ENCODE results near the gene OR6B3. TPM values are rescaled to one million over a fixed set of nuclear protein-coding genes. Genes with fewer than 3 reads are reported as not detected.

OR6B3 gene
- total RNA-seq, 2 experiments from 2014 or later = not detected

DNA sequence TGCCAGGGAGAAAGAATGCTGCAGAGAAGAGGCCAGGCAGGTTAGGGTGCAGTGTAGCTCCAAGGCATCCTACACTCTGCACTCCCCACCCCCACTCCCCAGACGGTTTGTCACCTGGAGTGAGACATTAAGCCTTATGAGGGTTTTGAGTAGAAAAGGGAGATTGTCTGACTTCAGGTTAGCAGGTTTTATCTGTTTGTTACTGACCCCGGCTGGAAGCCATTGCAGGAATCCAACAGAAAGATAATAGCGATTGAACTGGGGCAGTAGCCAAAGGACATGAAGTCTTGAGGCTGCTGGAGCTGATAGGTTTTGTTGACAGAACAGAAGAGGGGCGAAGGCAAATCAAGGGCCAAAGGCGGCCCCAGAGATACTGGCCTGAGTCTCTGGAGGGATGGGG is 36.0 kb upstream of the OR6B3 start:
- Histone ChIP-seq H3K4me3 (ENCODE audit: low read depth, low read length, poor library complexity, severe bottlenecking) (no peak overlapping the region), H3K4me1 (ENCODE audit: insufficient read depth, low read length, poor library complexity, severe bottlenecking) (no peaks in the 10 kb centered on the region), H3K9me3 (ENCODE audit: low read length) (no peaks in the 10 kb centered on the region), H2AFZ (ENCODE audit: low read length) (no peak overlapping the region), H3K36me3 (ENCODE audit: insufficient read depth, low read length) (no peaks in the 10 kb centered on the region), H3K79me2 (ENCODE audit: insufficient read depth, low read depth, low read length) (no peaks in the 10 kb centered on the region), H3K4me2 (ENCODE audit: low read length) (no peak overlapping the region), H3K9me2 (ENCODE audit: insufficient read depth, low read length) (no peaks in the 10 kb centered on the region), H3K27ac (ENCODE audit: low read depth, low read length, poor library complexity, severe bottlenecking) (no peak overlapping the region), H4K20me1 (ENCODE audit: insufficient read depth, low read length) (no peaks in the 10 kb centered on the region)
- intact Hi-C loops (cut with micrococcal nuclease; ENCODE audit: unreplicated experiment) = no loop called here
- CTCF ChIA-PET (ENCODE audit: unreplicated experiment) = no interaction called here
- POLR2A ChIA-PET = no interaction called here
- DNase-seq (ENCODE audit: low spot score) = no peak
- TF ChIP-seq EZH2phosphoT487 (IDR thresholded peaks at IDR 0.05; ENCODE audit: borderline replicate concordance, low read depth, low read length) = no peak
- TF ChIP-seq, protein P1, sequence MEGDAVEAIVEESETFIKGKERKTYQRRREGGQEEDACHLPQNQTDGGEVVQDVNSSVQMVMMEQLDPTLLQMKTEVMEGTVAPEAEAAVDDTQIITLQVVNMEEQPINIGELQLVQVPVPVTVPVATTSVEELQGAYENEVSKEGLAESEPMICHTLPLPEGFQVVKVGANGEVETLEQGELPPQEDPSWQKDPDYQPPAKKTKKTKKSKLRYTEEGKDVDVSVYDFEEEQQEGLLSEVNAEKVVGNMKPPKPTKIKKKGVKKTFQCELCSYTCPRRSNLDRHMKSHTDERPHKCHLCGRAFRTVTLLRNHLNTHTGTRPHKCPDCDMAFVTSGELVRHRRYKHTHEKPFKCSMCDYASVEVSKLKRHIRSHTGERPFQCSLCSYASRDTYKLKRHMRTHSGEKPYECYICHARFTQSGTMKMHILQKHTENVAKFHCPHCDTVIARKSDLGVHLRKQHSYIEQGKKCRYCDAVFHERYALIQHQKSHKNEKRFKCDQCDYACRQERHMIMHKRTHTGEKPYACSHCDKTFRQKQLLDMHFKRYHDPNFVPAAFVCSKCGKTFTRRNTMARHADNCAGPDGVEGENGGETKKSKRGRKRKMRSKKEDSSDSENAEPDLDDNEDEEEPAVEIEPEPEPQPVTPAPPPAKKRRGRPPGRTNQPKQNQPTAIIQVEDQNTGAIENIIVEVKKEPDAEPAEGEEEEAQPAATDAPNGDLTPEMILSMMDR (conservative IDR thresholded peaks at IDR 0.05; ENCODE audit: low read length) = no peak
- BruUV-seq (replicated peaks) = no TSS peak

DNA sequence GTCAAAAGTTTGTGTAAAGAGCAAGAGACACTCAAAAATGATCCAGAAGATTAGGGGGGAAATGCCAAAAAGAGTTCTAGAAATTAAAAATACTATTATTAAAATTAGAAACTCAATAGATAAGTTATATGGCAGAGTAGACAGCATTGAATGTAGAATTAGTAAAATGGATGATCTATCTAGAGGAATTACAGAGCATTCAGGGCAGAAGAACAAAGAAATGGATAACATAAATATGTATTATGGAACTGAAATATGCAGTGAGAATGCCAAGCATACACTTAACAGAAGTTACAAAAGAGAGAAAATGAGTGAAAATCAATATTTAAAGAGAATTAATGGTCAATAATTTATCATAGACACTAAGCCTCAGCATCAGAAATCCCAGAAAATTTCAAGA is 33.2 kb upstream of the OR6B3 start:
- Histone ChIP-seq H3K36me3 (ENCODE audit: insufficient read depth, low read length) (no peaks in the 10 kb centered on the region), H4K20me1 (ENCODE audit: insufficient read depth, low read length) (0 out of 2 replicates have a peak, but pooled peaks cover 4% of the 10 kb centered on the region), H3K9me3 (ENCODE audit: low read length) (no peaks in the 10 kb centered on the region), H3K4me1 (ENCODE audit: insufficient read depth, low read length, poor library complexity, severe bottlenecking) (no peaks in the 10 kb centered on the region), H3K4me2 (ENCODE audit: low read length) (no peak overlapping the region), H3K4me3 (ENCODE audit: low read depth, low read length, poor library complexity, severe bottlenecking) (no peak overlapping the region), H3K9me2 (ENCODE audit: insufficient read depth, low read length) (no peaks in the 10 kb centered on the region), H3K79me2 (ENCODE audit: insufficient read depth, low read depth, low read length) (no peaks in the 10 kb centered on the region), H2AFZ (ENCODE audit: low read length) (no peak overlapping the region), H3K27ac (ENCODE audit: low read depth, low read length, poor library complexity, severe bottlenecking) (no peak overlapping the region)
- no TSS peak for BruUV-seq (replicated peaks)
- ChIA-PET CTCF (ENCODE audit: unreplicated experiment) (no interaction called here), POLR2A (no interaction called here)
- intact Hi-C loops (cut with micrococcal nuclease; ENCODE audit: unreplicated experiment) = no loop called here
- DNase-seq (ENCODE audit: low spot score) = no peak
- no peak for TF ChIP-seq EZH2phosphoT487 (IDR thresholded peaks at IDR 0.05; ENCODE audit: borderline replicate concordance, low read depth, low read length)
- TF ChIP-seq, protein P1 (conservative IDR thresholded peaks at IDR 0.05; ENCODE audit: low read length) = no peak

DNA sequence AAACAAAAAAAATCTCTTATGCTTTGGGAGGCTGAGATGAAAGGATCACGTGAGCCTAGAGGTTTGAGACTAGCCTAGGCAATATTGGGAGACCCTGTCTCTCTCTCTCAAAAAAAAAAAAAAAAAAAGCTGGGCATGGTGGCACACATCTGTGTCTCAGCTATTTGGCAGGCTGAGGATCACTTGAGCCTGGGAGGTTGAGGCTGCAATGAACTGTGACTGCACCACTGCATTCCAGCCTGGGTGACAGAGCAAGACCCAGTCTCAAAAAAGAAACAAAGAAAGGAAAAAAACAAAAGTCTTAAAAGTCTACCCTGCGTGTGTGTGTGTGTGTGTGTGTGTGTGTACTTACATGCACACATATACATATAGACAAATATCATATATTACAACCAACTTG is 25.3 kb upstream of the OR6B3 start:
- CTCF ChIA-PET (ENCODE audit: unreplicated experiment) = no interaction called here
- Histone ChIP-seq H3K4me2 (ENCODE audit: low read length) (no peak overlapping the region), H4K20me1 (ENCODE audit: insufficient read depth, low read length) (0 out of 2 replicates have a peak, but pooled peaks cover 1% of the 10 kb centered on the region), H3K79me2 (ENCODE audit: insufficient read depth, low read depth, low read length) (no peaks in the 10 kb centered on the region), H3K9me2 (ENCODE audit: insufficient read depth, low read length) (no peaks in the 10 kb centered on the region), H3K4me1 (ENCODE audit: insufficient read depth, low read length, poor library complexity, severe bottlenecking) (no peaks in the 10 kb centered on the region), H3K36me3 (ENCODE audit: insufficient read depth, low read length) (no peaks in the 10 kb centered on the region), H3K9me3 (ENCODE audit: low read length) (peaks cover 15% of the 10 kb centered on the region), H3K27ac (ENCODE audit: low read depth, low read length, poor library complexity, severe bottlenecking) (no peak overlapping the region), H2AFZ (ENCODE audit: low read length) (no peak overlapping the region), H3K4me3 (ENCODE audit: low read depth, low read length, poor library complexity, severe bottlenecking) (no peak overlapping the region)
- intact Hi-C loops (cut with micrococcal nuclease; ENCODE audit: unreplicated experiment) = no loop called here
- TF ChIP-seq, protein P1 (conservative IDR thresholded peaks at IDR 0.05; ENCODE audit: low read length) = no peak
- no peak for TF ChIP-seq EZH2phosphoT487 (IDR thresholded peaks at IDR 0.05; ENCODE audit: borderline replicate concordance, low read depth, low read length)
- no TSS peak for BruUV-seq (replicated peaks)
- DNase-seq (ENCODE audit: low spot score) = no peak
- POLR2A ChIA-PET = interaction anchor here (0.6 kb wide), 1 partner anchor 1478 kb away, joined by 3 read pairs; no protein-coding TSS in a partner anchor

Data from OCI-LY7 (cell line).